Cardiac septum (tissue), 1 donor: ENCODE data around the gene ALDH9A1. TPM values are rescaled to one million over a fixed set of nuclear protein-coding genes. Genes with fewer than 3 reads are reported as not detected.
A peak's percentile ranks its signal among the peaks of the same experiment; 100 is the strongest.

Experiments used
- DNase-seq: peaks from one replicate; pipeline ENCODE4 v3.0.0-alpha.2; 2020; ENCODE audit warnings: low spot score
- intact Hi-C: fragments of 100-400 bp; cut with DNase I; formaldehyde crosslinking; loops from one replicate; pipeline ENCODE4 v1.14.0; 2022
- total RNA-seq: library from RNA; stranded (reverse); fragmentation: NEBNext Ultra II Directional; extraction: Animal tissue kit (Norgen Biotek cat#: 25700); gene quantifications from one replicate; pipeline ENCODE4 v1.2.1, GENCODE V29; 2021
- donor health status: DM: no; HTN: no; CAD: no.

ALDH9A1 gene
- total RNA-seq, 1 donor from 2014 or later: 61.3 TPM

GRCh38 chr1:165631342-165632151, 66.8 kb downstream of the ALDH9A1 start:
- intact Hi-C loops: loop anchor here (2.0 to 10.0 kb wide), 4 partner anchors 31 to 263 kb away; partner anchors contain the start of gene ALDH9A1
- no peak for DNase-seq

- peak; percentile 95 for DNase-seq
- intact Hi-C loops: loop anchor here (2.0 to 10.0 kb wide), 2 partner anchors 30 to 264 kb away; no protein-coding TSS in a partner anchor
Observed at GRCh38 chr1:165630629-165631341, 67.6 kb downstream of the ALDH9A1 start, which contains the start of gene MGST3. MGST3 (plus strand) TSS chr1:165631234; CDS start chr1:165649848, 18,614 bp downstream.

GRCh38 chr1:165629848-165630628, 68.3 kb downstream of the ALDH9A1 start:
- no peak for DNase-seq
- intact Hi-C loops: loop anchor here (2.0 to 10.0 kb wide), 2 partner anchors 29 to 265 kb away; no protein-coding TSS in a partner anchor

- no peak for DNase-seq
- intact Hi-C loops: no loop called here
Observed at GRCh38 chr1:165629151-165629550, 69.2 kb downstream of the ALDH9A1 start.

- intact Hi-C loops: no loop called here
Observed at GRCh38 chr1:165628147-165628822, 70.1 kb downstream of the ALDH9A1 start.

GRCh38 chr1:165624441-165624840, 73.9 kb downstream of the ALDH9A1 start:
- no peak for DNase-seq
- intact Hi-C loops: no loop called here

More at GRCh38 chr1:165628147-165628822, 70.1 kb downstream of the ALDH9A1 start:
- DNase-seq: no peak

- intact Hi-C loops: no loop called here
- no peak for DNase-seq
Observed at GRCh38 chr1:165623624-165624023, 74.7 kb downstream of the ALDH9A1 start.

- intact Hi-C loops: no loop called here
- no peak for DNase-seq
Observed at GRCh38 chr1:165619647-165620151, 78.7 kb downstream of the ALDH9A1 start.

GRCh38 chr1:165616987-165617546, 81.3 kb downstream of the ALDH9A1 start:
- intact Hi-C loops: no loop called here
- DNase-seq: no peak

- intact Hi-C loops: no loop called here
Observed at GRCh38 chr1:165616054-165616612, 82.2 kb downstream of the ALDH9A1 start.

More at GRCh38 chr1:165616054-165616612, 82.2 kb downstream of the ALDH9A1 start:
- no peak for DNase-seq

Other genes with a start within 250 kb of the ALDH9A1 start
- not detected for gene LRRC52, start 154.6 kb downstream of the ALDH9A1 start, total RNA-seq
- 998 TPM for gene MGST3, start 67.3 kb downstream of the ALDH9A1 start, total RNA-seq
- 53.4 TPM for gene TMCO1, start 70.3 kb upstream of the ALDH9A1 start, total RNA-seq
- 32.0 TPM for gene UCK2, start 129.1 kb upstream of the ALDH9A1 start, total RNA-seq